GM19467 (cell line): ENCODE results near the gene TMEM91.

ENCODE experiments used
- ATAC-seq: cut with Tn5 transposase; IDR thresholded peaks from one replicate; pipeline ENCODE4 v1.9.1; 2021; ENCODE audit warnings: mild to moderate bottlenecking, moderate library complexity; ENCODE audit not compliant: unreplicated experiment

TMEM91 gene

GRCh38 chr19:41409288-41409687 lies 33.0 kb downstream of the TMEM91 start:
- no peak for ATAC-seq

- no peak for ATAC-seq
These were observed 34.2 kb downstream of the TMEM91 start for GRCh38 chr19:41410336-41411054.

- ATAC-seq, result no peak
These were observed 35.0 kb downstream of the TMEM91 start for GRCh38 chr19:41411100-41411967.

DNA sequence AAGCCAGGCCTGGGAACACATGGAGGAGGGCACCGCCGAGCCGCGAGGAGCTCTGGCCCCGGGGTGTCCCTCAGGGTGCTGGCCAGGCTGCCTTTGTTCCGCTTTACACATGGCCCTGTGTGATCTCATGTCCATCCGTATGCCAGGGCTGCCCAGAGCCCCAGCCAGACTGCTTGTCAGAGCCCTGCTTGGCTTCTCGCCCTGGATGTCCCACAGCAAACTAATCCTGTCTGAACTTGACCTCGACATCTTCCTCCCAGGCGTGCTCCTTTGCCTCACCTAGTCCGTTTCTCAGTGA lies 35.6 kb downstream of the TMEM91 start:
- ATAC-seq, result no peak

DNA sequence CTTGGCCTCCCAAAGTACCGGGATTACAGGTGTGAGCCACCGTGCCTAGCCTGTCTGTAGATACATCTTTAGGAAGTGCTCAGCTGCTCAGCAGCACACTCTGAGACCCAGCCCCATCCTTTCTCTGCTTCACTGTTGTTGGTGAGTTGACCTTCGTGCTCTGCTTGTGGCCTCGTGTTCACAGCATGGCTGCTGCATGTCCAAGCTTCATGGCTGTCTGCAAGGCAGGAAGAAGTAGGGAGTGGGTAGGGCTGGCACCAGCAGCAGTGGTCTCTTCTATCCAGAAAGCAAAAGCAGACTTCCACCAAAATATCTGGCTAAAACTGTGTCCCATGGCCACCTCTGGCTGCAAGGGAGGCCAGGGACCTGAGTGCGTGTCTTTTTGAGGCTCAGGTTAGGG lies 36.6 kb downstream of the TMEM91 start:
- no peak for ATAC-seq

GRCh38 chr19:41413947-41414346 lies 37.6 kb downstream of the TMEM91 start:
- no peak for ATAC-seq

DNA sequence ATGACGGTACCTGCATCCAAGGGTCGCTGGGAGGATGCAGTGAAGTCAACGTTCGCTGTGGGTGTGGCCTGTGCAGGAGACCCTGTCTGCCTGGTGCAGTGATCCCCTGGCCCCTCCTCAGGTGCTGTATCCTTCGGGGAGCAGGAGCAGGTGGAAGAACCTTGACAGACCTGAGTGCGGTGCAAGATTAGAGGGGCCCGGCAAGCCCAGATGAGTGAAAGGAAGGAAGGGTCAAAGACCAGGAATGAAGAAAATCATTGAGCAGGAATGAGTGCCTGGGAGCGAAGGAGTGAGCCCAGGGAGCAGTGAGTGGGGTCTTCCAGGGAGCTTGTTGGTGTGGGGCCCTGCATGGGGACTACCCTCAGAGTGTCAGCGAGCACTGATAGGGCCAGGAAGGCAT lies 38.1 kb downstream of the TMEM91 start:
- no peak for ATAC-seq

DNA sequence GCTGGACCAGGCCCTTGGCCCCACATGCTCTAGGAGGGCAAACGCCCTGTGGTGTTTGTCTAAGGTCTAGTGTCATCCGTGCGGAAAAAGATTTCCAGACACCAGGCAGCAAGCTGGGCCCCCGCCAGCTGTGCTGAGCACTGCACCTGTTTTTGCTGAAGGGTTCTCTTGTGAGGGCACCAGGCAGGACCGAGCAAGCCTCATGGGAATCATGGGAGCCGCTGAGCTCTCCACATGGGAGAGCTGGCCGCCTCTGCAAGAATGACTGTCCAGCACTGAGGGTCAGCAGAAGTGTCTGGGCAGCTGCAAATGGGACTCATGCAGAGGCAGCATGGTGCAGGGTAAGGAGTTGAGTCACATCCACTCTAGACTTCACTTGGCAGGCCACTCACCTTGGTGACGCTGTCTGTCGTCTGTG lies 38.8 kb downstream of the TMEM91 start:
- ATAC-seq, result no peak

GRCh38 chr19:41416194-41416674 lies 39.9 kb downstream of the TMEM91 start:
- no peak for ATAC-seq

- no peak for ATAC-seq
These were observed 44.0 kb downstream of the TMEM91 start for GRCh38 chr19:41420101-41420880.

DNA sequence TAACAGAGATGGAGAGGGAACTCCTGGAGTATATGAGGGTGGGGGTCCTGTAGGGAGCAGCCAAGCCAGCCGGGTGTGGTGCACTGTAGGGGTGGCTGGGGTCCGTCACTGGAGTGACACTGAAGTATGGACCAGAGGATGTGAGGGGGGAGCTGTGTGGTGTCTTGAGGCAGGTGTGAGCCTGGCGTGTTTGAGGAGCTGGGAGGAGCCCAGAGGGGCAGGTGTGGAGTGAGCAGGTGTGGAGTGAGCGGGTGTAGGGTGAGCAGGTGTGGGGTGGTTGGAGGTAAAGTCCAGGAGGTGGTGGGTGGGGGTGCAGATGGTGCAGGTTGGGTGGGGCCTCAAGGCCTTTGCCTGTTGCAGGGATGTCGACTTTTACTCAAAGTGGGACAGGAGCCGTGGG lies 45.0 kb downstream of the TMEM91 start:
- no peak for ATAC-seq

- ATAC-seq, result no peak
These were observed 45.6 kb downstream of the TMEM91 start for GRCh38 chr19:41421973-41422372.

DNA sequence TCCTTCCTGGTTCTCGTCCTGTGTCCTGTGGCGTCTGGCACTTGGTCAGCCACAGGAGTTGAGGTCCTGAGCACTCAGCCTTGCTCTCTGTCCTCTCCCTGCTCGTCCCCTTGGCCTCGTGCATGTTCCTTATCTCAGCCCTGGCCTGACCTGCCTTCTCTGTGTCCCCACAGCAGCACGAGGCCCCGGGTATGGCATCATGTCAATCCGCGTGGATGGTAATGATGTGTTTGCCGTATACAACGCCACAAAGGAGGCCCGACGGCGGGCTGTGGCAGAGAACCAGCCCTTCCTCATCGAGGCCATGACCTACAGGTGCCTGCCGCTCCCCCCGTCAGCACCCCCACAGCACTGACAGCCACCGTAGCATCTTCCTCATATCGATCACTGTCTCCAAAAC lies 46.1 kb downstream of the TMEM91 start:
- no peak for ATAC-seq

DNA sequence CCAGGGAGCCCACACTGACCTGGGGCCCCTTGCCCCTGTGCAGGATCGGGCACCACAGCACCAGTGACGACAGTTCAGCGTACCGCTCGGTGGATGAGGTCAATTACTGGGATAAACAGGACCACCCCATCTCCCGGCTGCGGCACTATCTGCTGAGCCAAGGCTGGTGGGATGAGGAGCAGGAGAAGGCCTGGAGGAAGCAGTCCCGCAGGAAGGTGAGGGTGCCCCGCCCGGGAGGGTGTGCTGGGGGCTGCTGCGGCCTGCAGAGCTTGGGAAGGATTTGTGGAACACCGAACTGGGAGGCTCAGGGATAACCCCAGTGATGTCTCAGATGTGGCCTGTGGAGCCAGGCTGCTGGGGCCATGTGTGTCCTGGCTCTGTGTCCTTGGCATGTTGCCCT lies 46.6 kb downstream of the TMEM91 start:
- ATAC-seq, result no peak

GRCh38 chr19:41424335-41425173 lies 48.2 kb downstream of the TMEM91 start:
- ATAC-seq, result no peak

DNA sequence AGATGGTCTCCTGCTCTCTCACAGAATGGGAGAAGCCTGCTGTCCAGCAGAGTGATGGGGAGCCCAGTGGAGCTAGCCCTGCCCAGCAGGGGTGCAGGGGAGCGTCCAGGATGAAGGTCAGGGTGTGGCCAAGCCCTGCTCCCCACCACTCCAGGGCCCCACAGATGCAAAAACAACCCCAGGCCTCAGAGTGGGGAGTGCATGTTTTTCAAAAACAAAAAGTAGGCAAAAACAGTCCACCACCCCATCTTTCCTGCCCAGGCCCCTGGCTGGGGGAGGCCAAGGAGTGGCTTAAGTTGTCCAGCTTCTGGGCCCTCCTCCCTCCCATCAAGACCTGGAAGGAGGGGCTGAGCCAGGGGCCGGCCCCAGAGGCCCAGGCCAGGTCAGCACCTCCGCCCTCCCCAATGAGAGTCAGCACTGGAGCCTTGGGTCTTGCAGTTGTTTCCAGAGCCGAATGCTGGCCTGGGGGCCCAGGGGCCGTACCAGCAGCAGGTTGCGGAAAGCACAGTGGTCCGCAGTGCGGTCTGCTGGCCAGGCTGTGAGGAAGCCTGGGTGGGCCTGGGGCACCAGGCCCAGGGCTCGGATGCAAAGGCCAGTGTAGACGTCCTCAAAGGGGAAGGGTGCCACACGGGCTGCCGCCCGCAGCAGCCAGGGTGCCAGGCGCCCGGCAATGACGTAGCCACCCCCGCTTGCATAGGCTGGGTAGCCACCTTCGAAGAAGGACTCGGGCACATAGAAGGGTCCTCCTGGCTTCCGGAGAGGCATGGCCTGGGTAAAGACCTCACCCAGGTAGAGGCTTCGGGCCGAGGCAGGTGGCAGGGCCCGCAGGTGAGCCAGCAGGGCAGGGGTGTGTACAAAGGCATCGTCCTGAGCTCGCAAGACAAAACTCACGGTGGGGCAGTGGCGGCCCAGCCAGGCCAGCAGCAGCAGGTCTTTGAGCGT lies 49.1 kb downstream of the TMEM91 start:
- no peak for ATAC-seq

GRCh38 chr19:41426116-41426841 lies 49.9 kb downstream of the TMEM91 start:
- no peak for ATAC-seq

DNA sequence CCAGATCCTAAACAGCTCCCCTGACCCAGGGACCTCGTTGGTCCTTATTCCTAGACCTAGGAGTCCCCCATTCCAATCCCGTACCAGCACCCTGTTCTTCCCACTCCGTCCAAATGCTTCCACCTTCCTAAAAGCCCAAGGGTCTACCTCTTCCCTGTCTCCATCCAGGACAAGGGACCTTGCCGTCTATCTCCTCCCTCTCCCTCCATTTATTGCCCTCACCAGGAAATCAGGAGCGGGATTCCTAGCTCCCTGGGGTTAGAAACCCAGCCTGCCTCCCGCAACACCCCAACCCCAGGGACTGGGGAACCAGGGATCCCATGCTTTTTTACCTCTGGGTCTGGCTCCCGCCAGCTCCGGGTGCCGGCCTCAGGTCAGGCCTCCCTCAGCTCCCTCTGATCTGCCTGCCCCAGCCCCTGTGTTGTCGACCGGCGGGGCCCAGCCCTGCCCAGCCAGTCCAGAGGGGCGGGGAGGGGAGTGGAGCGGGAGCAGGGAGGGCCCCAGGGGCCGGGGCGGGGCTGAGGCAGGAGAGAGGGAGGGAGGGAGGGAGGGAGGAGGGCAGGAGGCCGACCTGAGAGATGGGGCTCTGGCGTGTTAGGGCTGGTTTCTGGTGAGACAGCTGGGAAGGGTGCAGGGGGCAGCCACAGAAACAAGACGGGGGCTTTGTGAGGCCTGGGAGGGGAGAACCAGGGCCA lies 50.8 kb downstream of the TMEM91 start, which contains the start of gene B3GNT8:
Gene B3GNT8, minus strand, starts transcription at position 423 of the 695 bp plus-strand sequence. CDS start 596 bp downstream, outside the sequence.
- ATAC-seq, result no peak
